Parathyroid adenoma (tissue), 2 donors: Measurements from ENCODE around the gene PRR33.

Experiments used
- H2AFZ ChIP-seq: fragments of 300-600 bp; sonication (generic); one replicate; pipeline ENCODE4 v1.7.0; 2017; ENCODE audit warnings: antibody characterized with exemption, mild to moderate bottlenecking
- H3K27ac ChIP-seq: fragments of 300-600 bp; sonication (generic); one replicate; pipeline ENCODE4 v1.7.0; 2017
- H3K27me3 ChIP-seq: fragments of 300-600 bp; sonication (generic); one replicate; pipeline ENCODE4 v1.7.0; 2017; ENCODE audit warnings: low read length; ENCODE audit not compliant: control insufficient read depth, insufficient read depth
- H3K36me3 ChIP-seq: fragments of 300-600 bp; sonication (generic); one replicate; pipeline ENCODE4 v1.7.0; 2017; ENCODE audit warnings: low read length; ENCODE audit not compliant: control insufficient read depth, insufficient read depth
- H3K4me1 ChIP-seq: fragments of 300-600 bp; sonication (generic); one replicate; pipeline ENCODE4 v1.7.0; 2017; ENCODE audit warnings: control low read depth
- H3K4me2 ChIP-seq: fragments of 300-600 bp; sonication (generic); one replicate; pipeline ENCODE4 v1.7.0; 2017; ENCODE audit warnings: low read length
- H3K4me3 ChIP-seq: fragments of 300-600 bp; sonication (generic); one replicate; pipeline ENCODE4 v1.7.0; 2017; ENCODE audit warnings: low read depth, low read length
- H3K79me2 ChIP-seq: fragments of 300-600 bp; sonication (generic); one replicate; pipeline ENCODE4 v1.7.0; 2017; ENCODE audit warnings: control low read depth
- H3K9ac ChIP-seq: fragments of 300-600 bp; sonication (generic); one replicate; pipeline ENCODE4 v1.7.0; 2017; ENCODE audit warnings: mild to moderate bottlenecking
- H3K9me3 ChIP-seq: fragments of 300-600 bp; sonication (generic); one replicate; pipeline ENCODE4 v1.7.0; 2017; ENCODE audit warnings: low read length; ENCODE audit not compliant: control insufficient read depth
- TF ChIP-seq, protein P1 (sequence below): fragments of 300-600 bp; sonication (generic); IDR thresholded peaks from one replicate; pipeline ENCODE4 v1.7.0; 2017; ENCODE audit warnings: antibody characterized with exemption, mild to moderate bottlenecking
- donor health status: primary hyperparathyroidism.

Gene PRR33

GRCh38 chr11:1927848-1928469, 36.3 kb upstream of the PRR33 start:
- no peaks in the 10 kb centered on the region for H3K27me3 ChIP-seq
- H3K4me2 ChIP-seq = no peak overlapping the region
- TF ChIP-seq, protein P1, sequence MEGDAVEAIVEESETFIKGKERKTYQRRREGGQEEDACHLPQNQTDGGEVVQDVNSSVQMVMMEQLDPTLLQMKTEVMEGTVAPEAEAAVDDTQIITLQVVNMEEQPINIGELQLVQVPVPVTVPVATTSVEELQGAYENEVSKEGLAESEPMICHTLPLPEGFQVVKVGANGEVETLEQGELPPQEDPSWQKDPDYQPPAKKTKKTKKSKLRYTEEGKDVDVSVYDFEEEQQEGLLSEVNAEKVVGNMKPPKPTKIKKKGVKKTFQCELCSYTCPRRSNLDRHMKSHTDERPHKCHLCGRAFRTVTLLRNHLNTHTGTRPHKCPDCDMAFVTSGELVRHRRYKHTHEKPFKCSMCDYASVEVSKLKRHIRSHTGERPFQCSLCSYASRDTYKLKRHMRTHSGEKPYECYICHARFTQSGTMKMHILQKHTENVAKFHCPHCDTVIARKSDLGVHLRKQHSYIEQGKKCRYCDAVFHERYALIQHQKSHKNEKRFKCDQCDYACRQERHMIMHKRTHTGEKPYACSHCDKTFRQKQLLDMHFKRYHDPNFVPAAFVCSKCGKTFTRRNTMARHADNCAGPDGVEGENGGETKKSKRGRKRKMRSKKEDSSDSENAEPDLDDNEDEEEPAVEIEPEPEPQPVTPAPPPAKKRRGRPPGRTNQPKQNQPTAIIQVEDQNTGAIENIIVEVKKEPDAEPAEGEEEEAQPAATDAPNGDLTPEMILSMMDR = no peak
- H3K4me3 ChIP-seq = no peak overlapping the region
- H3K4me1 ChIP-seq = no peaks in the 10 kb centered on the region
- no peaks in the 10 kb centered on the region for H3K9me3 ChIP-seq
- H3K9ac ChIP-seq = no peak overlapping the region
- H3K27ac ChIP-seq = no peak overlapping the region
- H3K36me3 ChIP-seq = no peaks in the 10 kb centered on the region
- H3K79me2 ChIP-seq = no peaks in the 10 kb centered on the region
- no peak overlapping the region for H2AFZ ChIP-seq

DNA sequence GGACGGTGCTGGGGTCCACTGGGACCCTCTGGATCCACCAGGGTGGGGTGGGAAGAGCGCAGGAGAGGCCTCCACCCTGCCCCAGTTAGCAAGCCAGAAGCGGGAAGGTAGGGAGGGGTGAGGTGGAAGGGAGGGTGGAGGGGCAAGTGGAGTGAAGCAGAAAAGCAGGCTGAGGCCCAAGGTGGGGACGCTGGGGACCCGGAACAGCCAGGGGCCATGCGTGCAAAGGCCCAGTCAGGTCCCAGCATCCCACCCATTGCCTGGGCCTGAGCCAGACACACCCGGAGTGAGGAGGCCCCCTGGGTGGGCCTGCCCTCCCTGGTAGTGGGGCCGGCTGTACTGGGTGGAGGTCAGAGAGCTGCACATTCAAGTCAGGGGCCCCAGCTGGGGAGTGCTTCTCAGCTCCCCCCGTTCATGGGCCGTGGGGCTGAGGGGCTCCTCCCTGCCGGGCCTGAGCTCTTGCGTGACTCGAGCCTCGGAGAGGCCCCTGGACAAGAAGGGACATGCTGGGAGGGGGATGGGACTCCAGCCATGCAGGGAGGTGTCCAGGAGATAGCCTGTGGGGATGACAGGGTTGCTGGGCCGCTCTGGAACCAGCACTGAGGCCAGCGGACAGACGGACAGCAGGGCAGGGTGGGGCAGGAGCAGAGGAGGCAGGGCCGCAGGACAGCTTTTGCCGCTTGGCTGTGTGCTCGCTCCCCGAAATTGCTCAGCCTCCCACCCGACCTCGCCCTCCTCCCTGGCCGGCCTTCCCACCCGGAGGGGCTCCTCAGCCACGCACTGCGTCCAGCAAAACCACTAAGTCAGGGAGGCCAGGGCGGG, 35.5 kb upstream of the PRR33 start:
- Histone ChIP-seq H3K9me3 (no peaks in the 10 kb centered on the region), H3K27ac (no peak overlapping the region), H3K9ac (no peak overlapping the region), H3K36me3 (no peaks in the 10 kb centered on the region), H3K4me1 (no peaks in the 10 kb centered on the region), H3K4me2 (no peak overlapping the region), H3K4me3 (no peak overlapping the region), H3K79me2 (no peaks in the 10 kb centered on the region), H3K27me3 (no peaks in the 10 kb centered on the region), H2AFZ (no peak overlapping the region)
- TF ChIP-seq, protein P1 = no peak

GRCh38 chr11:1926156-1927025, 34.7 kb upstream of the PRR33 start:
- Histone ChIP-seq H3K36me3 (no peaks in the 10 kb centered on the region), H3K79me2 (no peaks in the 10 kb centered on the region), H3K4me2 (no peak overlapping the region), H3K4me1 (no peaks in the 10 kb centered on the region), H3K4me3 (no peak overlapping the region), H3K9ac (no peak overlapping the region), H3K27ac (no peak overlapping the region), H2AFZ (no peak overlapping the region), H3K27me3 (no peaks in the 10 kb centered on the region), H3K9me3 (no peaks in the 10 kb centered on the region)
- TF ChIP-seq, protein P1 = no peak

GRCh38 chr11:1925373-1926155, 33.9 kb upstream of the PRR33 start:
- TF ChIP-seq, protein P1 = no peak
- Histone ChIP-seq H2AFZ (no peak overlapping the region), H3K4me2 (no peak overlapping the region), H3K27me3 (no peaks in the 10 kb centered on the region), H3K27ac (no peak overlapping the region), H3K4me3 (no peak overlapping the region), H3K36me3 (no peaks in the 10 kb centered on the region), H3K79me2 (no peaks in the 10 kb centered on the region), H3K9ac (no peak overlapping the region), H3K9me3 (no peaks in the 10 kb centered on the region), H3K4me1 (no peaks in the 10 kb centered on the region)
